HUES64 (cell line): ENCODE measurements around the gene HHAT.

Source experiments
- H3K27ac ChIP-seq: 2 replicates; pipeline ENCODE4 v1.7.0; 2013; ENCODE audit warnings: low read depth, low read length, inconsistent platforms
- H3K27me3 ChIP-seq: 2 replicates; pipeline ENCODE4 v1.6.1; 2013; ENCODE audit warnings: mild to moderate bottlenecking, low read length; ENCODE audit not compliant: insufficient read depth
- H3K36me3 ChIP-seq: 2 replicates; pipeline ENCODE4 v1.6.1; 2013; ENCODE audit warnings: mild to moderate bottlenecking, low read length; ENCODE audit not compliant: insufficient read depth
- H3K4me1 ChIP-seq: 2 replicates; pipeline ENCODE4 v1.6.1; 2013; ENCODE audit warnings: mild to moderate bottlenecking, low read length, moderate library complexity; ENCODE audit not compliant: insufficient read depth
- H3K4me3 ChIP-seq: 2 replicates; pipeline ENCODE4 v1.5.1; 2013; ENCODE audit warnings: mild to moderate bottlenecking, low read length, moderate library complexity
- H3K9ac ChIP-seq: 2 replicates; pipeline ENCODE4 v1.6.1; 2013; ENCODE audit warnings: mild to moderate bottlenecking, low read depth, low read length
- H3K9me3 ChIP-seq: 2 replicates; pipeline ENCODE4 v1.6.1; 2013; ENCODE audit warnings: low read depth, low read length; ENCODE audit not compliant: insufficient read depth
- WGBS: fragments of 150-250, 120-280 bp; methylation state at CpG from one replicate; pipeline ENCODE4 v1.1.7; 2013; ENCODE audit warnings: missing lambda C conversion rate; 5-methylcytosine and 5-hydroxymethylcytosine counted together

The HHAT gene

DNA sequence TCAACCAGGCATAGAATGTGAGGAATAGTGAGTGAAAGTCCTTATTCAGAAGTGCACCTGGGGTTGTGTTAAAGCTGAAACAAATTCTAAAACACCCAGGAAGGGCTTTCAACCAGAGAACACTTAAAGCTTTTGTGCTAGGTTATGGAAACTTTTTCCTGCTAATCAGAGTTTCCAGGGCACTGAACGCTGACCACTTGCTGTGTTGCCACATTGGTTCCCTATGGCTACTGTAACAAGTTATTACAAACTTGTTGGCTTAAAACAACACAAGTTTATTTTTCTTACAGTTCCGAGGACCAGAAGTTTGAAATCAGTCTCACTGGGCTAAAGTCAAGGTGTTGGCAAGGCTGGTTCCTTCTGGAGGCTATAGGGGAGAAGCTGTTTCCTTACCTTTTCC, 300.6 kb downstream of the HHAT start:
- WGBS, result over 99% methylated on average over 2 of the region's 2 CpGs
- H3K4me3 ChIP-seq, result no peak overlapping the region
- no peaks in the 10 kb centered on the region for H3K27me3 ChIP-seq
- H3K4me1 ChIP-seq, result no peaks in the 10 kb centered on the region
- no peaks in the 10 kb centered on the region for H3K36me3 ChIP-seq
- H3K27ac ChIP-seq, result no peak overlapping the region
- no peaks in the 10 kb centered on the region for H3K9me3 ChIP-seq
- H3K9ac ChIP-seq, result no peak overlapping the region

DNA sequence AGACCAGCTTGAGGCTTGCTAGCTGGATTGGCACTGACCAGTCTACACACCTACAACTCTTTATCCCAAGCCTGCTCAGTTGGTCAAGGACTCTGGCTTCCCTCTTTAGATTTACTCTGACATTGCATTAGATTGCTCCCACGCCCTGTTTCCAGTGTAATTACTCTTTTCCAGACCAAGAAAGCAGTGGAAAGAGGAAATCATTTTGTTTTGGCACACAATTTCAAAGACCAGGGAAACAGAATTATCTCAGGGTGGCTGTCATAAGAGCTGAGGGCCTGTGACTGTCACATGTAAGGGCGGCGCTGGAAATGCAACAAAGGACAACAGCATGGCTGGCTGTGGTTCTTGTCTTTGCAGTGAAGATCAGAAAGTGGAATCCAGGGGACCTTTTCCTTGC, 302.7 kb downstream of the HHAT start:
- WGBS, result 88% methylated on average over 3 of the region's 3 CpGs
- H3K27me3 ChIP-seq, result no peaks in the 10 kb centered on the region
- no peaks in the 10 kb centered on the region for H3K4me1 ChIP-seq
- H3K27ac ChIP-seq, result no peak overlapping the region
- H3K9ac ChIP-seq, result no peak overlapping the region
- H3K9me3 ChIP-seq, result no peaks in the 10 kb centered on the region
- H3K36me3 ChIP-seq, result no peaks in the 10 kb centered on the region
- no peak overlapping the region for H3K4me3 ChIP-seq

- no peak overlapping the region for H3K27ac ChIP-seq
- WGBS, result 95% methylated on average over 3 of the region's 3 CpGs
- H3K27me3 ChIP-seq, result no peaks in the 10 kb centered on the region
- H3K4me1 ChIP-seq, result no peaks in the 10 kb centered on the region
- H3K9me3 ChIP-seq, result no peaks in the 10 kb centered on the region
- H3K4me3 ChIP-seq, result no peak overlapping the region
- no peaks in the 10 kb centered on the region for H3K36me3 ChIP-seq
- no peak overlapping the region for H3K9ac ChIP-seq
These were observed 304.4 kb downstream of the HHAT start for GRCh38 chr1:210633140-210633539.

GRCh38 chr1:210633636-210634035, 304.9 kb downstream of the HHAT start:
- H3K27ac ChIP-seq, result no peak overlapping the region
- whole genome bisulfite sequencing, result 90% methylated on average over 6 of the region's 6 CpGs
- no peaks in the 10 kb centered on the region for H3K27me3 ChIP-seq
- H3K4me3 ChIP-seq, result no peak overlapping the region
- no peak overlapping the region for H3K9ac ChIP-seq
- H3K9me3 ChIP-seq, result no peaks in the 10 kb centered on the region
- no peaks in the 10 kb centered on the region for H3K4me1 ChIP-seq
- no peaks in the 10 kb centered on the region for H3K36me3 ChIP-seq

DNA sequence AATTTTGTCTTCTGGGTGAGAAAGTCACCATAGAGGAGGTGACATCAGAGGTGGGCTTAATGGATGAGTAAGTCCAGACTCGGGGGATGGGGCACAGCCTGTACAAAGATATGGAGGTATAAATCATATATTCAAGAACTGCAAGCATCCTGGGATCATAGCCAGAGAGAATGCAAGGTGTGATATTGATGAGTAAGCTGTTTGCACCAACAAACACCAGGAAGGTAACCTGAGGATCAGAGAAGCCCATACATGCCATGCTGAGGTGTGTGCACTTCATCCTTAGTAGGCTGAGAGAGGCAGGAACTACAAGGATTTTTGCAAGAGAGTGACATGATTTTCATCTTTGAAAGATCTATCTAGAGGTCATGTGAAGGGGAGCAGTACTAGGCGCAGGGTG, 306.4 kb downstream of the HHAT start:
- 93% methylated on average over 2 of the region's 2 CpGs for WGBS

DNA sequence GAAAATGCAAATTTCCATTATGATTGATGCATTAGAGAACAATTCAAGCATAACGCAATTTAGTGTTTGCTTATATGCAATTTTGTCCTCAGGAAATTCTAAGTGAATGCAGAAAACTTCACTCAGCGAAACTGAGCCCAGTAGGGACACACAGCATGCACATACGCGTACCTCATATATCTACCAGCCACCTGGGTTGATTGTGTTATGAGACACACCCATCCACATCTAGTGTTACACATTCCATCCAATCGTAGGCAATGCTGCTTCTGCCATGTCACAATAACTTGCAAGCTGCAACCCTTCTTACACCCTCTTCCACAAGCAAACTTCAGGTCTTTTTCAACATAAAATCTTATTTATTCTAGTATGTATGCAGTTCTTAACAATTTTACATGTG, 312.9 kb downstream of the HHAT start:
- H3K27ac ChIP-seq, result no peak overlapping the region
- WGBS, result 92% methylated on average over 5 of the region's 5 CpGs
- H3K9me3 ChIP-seq, result no peaks in the 10 kb centered on the region
- no peaks in the 10 kb centered on the region for H3K36me3 ChIP-seq
- peaks cover 8% of the 10 kb centered on the region; the same call in 1 of the 2 replicates for H3K4me1 ChIP-seq
- H3K9ac ChIP-seq, result no peak overlapping the region
- no peaks in the 10 kb centered on the region for H3K27me3 ChIP-seq
- no peak overlapping the region for H3K4me3 ChIP-seq

More for the DNA sequence above, 306.4 kb downstream of the HHAT start:
- Histone ChIP-seq H3K36me3 (no peaks in the 10 kb centered on the region), H3K9me3 (no peaks in the 10 kb centered on the region), H3K27ac (no peak overlapping the region), H3K9ac (no peak overlapping the region), H3K4me3 (no peak overlapping the region), H3K27me3 (no peaks in the 10 kb centered on the region), H3K4me1 (no peaks in the 10 kb centered on the region)

DNA sequence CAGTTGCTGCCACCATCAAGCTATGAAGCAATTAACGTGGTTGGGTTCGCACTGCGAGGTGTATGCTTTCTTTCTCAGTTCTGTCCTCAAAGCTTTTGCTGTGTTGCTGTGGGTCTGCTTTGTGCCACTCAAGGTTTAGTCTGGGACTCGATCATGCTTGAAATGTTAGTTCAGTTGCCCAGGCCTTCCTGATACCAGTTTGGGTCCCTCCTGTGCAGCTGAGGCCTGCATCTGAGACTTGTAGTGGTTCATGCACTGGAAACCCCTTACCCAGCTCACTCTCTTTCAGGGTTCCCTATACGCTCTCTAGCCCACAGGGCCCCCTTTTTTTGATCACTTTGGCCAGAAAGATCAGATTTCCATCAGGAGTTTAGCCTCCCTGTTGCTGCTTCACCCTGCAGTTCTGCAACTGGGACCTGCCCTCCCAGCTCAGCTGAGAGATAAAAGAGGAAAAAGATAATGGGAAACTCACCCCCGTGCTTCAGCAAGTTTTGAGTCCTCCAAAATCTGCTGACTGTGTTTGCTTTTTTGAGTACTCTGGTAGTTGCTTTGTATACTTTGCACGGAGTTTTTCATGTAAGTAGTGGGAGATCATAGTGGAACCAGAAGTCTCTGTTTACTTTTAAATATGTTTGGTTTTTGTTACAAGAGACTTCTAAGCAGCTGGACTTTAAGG, 317.0 kb downstream of the HHAT start:
- H3K4me3 ChIP-seq, result no peak overlapping the region
- no peaks in the 10 kb centered on the region for H3K27me3 ChIP-seq
- H3K4me1 ChIP-seq, result peaks cover 8% of the 10 kb centered on the region; the same call in 1 of the 2 replicates
- no peaks in the 10 kb centered on the region for H3K36me3 ChIP-seq
- H3K27ac ChIP-seq, result no peak overlapping the region
- no peak overlapping the region for H3K9ac ChIP-seq
- H3K9me3 ChIP-seq, result no peaks in the 10 kb centered on the region
- WGBS, result 91% methylated on average over 7 of the region's 7 CpGs

GRCh38 chr1:210646258-210646616, 317.5 kb downstream of the HHAT start:
- H3K27ac ChIP-seq, result no peak overlapping the region
- H3K9me3 ChIP-seq, result no peaks in the 10 kb centered on the region
- H3K4me3 ChIP-seq, result no peak overlapping the region
- 90% methylated on average over 2 of the region's 2 CpGs for WGBS
- peaks cover 8% of the 10 kb centered on the region; the same call in 1 of the 2 replicates for H3K4me1 ChIP-seq
- H3K9ac ChIP-seq, result no peak overlapping the region
- no peaks in the 10 kb centered on the region for H3K36me3 ChIP-seq
- H3K27me3 ChIP-seq, result no peaks in the 10 kb centered on the region

GRCh38 chr1:210647406-210648333, 319.0 kb downstream of the HHAT start:
- WGBS, result 90% methylated on average over 6 of the region's 6 CpGs
- H3K4me1 ChIP-seq, result peaks cover 8% of the 10 kb centered on the region; the same call in 1 of the 2 replicates
- no peaks in the 10 kb centered on the region for H3K36me3 ChIP-seq
- H3K4me3 ChIP-seq, result no peak overlapping the region
- no peaks in the 10 kb centered on the region for H3K27me3 ChIP-seq
- no peak overlapping the region for H3K9ac ChIP-seq
- no peak overlapping the region for H3K27ac ChIP-seq
- H3K9me3 ChIP-seq, result no peaks in the 10 kb centered on the region

DNA sequence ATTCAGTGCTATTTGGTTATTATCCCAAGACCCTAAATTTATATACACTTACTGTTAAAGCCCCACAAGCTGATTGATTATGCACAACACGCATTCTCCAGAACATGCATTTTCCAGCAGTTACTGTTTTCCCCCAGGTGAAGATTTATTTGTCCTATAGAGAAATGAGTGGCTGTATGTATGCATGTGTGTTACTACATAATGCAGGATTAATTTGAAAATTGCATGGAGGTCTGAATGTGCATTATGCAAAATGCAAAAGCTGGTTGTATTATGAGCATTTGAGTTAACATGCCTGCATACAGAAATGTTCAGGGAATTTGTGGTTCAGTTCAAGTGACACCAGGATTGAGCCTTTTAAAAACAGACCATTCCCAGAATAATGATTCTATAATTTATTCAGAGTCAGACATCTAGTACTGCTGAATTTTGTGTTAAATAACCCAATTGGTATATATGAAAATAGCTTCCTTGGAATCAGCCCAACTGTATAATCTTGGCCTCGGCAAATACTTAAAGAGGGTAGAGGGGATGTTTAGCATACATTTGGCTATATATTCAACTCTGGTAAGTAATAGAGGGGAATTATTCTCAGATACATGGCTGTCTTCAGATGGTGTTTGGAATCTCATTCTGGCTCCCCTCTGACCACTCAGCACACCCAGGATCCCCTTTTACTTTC, 320.0 kb downstream of the HHAT start:
- H3K27me3 ChIP-seq, result no peaks in the 10 kb centered on the region
- no peak overlapping the region for H3K9ac ChIP-seq
- peaks cover 8% of the 10 kb centered on the region; the same call in 1 of the 2 replicates for H3K4me1 ChIP-seq
- no peak overlapping the region for H3K4me3 ChIP-seq
- no peaks in the 10 kb centered on the region for H3K9me3 ChIP-seq
- H3K36me3 ChIP-seq, result no peaks in the 10 kb centered on the region
- no peak overlapping the region for H3K27ac ChIP-seq
- WGBS, result 97% methylated on average over 2 of the region's 2 CpGs

DNA sequence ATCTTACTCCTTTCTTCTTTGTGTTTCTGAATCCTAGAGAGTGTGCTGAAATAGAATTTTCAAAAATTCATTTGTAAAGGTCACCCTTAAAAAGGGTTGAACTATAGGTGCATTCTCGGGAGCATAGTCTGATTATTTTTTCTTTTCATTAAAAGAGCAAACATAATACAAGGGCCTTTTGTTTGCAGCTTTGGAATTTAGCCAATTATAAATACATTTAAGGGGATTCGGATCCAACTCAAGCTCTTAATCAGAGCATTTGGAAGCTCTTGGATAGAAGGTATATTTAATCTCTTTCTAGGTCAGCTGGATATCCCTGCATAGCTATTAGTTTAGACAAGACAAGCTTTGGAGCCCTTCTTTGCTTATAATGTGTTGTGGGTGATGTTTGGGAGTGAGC, 321.7 kb downstream of the HHAT start:
- WGBS, result 88% methylated on average over 1 of the region's 2 CpGs
- H3K9ac ChIP-seq, result no peak overlapping the region
- no peaks in the 10 kb centered on the region for H3K36me3 ChIP-seq
- H3K9me3 ChIP-seq, result no peaks in the 10 kb centered on the region
- H3K27me3 ChIP-seq, result no peaks in the 10 kb centered on the region
- H3K4me3 ChIP-seq, result no peak overlapping the region
- H3K27ac ChIP-seq, result no peak overlapping the region
- peaks cover 8% of the 10 kb centered on the region; the same call in 1 of the 2 replicates for H3K4me1 ChIP-seq
